GM21717 (cell line): ENCODE results near the gene ITFG1.

Experiments
- ATAC-seq: cut with Tn5 transposase; IDR thresholded peaks from one replicate; pipeline ENCODE4 v1.9.1; 2021; ENCODE audit warnings: mild to moderate bottlenecking, moderate library complexity; ENCODE audit not compliant: unreplicated experiment

ITFG1 gene

GRCh38 chr16:47125757-47126156, 335.1 kb downstream of the ITFG1 start:
- ATAC-seq = no peak

DNA sequence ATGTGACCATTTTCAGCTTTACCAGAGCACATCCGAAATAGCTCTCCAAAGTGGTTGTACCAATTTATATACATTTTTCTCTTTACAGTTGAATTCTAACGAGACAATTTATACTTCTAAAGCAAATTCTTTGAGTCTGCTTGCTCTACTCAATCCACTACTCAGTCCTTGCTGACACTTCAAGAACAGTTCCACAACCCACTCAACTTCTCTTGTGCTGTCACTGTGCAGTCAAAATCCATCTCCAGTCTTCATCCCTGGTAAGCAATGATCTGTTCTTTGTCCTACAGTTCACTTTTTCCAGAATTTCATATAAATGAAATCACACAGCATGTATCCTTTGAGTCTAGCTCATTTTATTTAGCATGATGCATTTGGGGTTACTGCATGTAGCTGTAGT, 347.7 kb downstream of the ITFG1 start:
- no peak for ATAC-seq

DNA sequence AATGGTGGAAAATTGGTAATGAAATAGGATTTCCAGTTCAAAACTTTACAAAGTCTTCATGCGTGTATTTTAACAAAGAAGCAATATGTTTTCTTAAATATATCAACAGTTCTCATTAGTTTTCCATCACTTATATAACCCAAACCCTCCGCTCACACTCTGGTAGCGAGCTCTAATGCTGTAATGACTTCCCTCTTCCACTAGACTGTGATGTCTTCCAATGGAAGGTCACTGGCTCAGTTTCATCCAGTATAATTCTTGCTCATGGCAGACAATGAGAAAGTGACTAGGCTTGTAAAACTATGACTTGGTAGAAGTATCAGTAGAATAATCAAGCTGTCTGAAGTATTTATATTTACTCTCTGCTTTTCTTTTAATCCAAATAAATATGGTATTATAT, 349.9 kb downstream of the ITFG1 start:
- no peak for ATAC-seq

- ATAC-seq = no peak
Measured at GRCh38 chr16:47109361-47109760, 351.5 kb downstream of the ITFG1 start.
